Measurements from ENCODE around the gene GADD45A. TPM values are rescaled to one million over a fixed set of nuclear protein-coding genes. Genes with fewer than 3 reads are reported as not detected.

Gene GADD45A
- total and polyA plus RNA-seq, 9 of the 15 experiments (the other 6 are each of a cell fraction or from before 2014, with no cell fraction given) = 21.3 to 156 (median 62.1) TPM

DNA sequence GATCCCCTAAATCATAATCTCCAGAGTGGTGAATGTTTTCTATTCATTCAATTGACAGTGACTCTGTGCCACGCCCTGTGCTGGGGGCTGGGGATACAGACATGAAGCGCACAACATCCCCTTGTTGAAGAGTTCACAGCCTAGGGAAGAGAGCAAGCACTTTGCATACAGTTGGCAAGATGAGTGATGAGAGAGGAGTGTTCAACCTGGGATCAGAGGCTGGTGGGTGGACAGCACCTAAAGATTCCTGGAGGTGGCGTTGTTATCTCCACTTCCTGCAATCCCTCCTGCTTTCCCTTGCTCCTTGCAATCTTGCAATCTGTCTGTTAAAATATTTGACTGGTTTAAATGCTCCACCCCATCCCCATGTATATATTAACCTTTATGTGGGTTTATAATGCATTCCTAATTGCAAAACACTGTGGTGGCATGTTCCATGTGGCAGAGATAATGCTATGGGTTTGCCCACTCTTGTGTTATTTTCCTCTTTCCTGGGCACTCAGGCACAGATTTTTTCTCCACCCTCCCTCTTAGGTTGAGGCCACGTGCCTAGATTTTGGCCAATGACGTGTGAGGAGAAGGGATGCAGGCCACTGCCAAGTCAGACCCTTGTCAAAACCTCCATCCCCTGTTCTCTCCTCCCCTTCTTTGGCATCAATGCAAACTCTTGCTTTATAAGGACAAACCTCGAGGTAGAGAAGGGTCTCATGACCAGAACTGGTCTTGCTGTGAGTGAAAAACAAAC is 36.2 kb upstream of the GADD45A start (continued):
- TF ChIP-seq GABPB1 (CRISPR knock-in tag; IDR thresholded peaks at IDR 0.05) (no peak), SIX5 (IDR thresholded peaks at IDR 0.05; ENCODE audit: borderline replicate concordance in 1 of 2, insufficient read depth in 1 of 2, low read depth in 1 of 2, low read length in 2 of 2) (no peak), ZEB2 (IDR thresholded peaks at IDR 0.05) (no peak), CTBP1 (IDR thresholded peaks at IDR 0.05; ENCODE audit: borderline replicate concordance) (peak; percentile 20; the same call in 1 of the 2 replicates), ZNF347 (CRISPR knock-in tag; IDR thresholded peaks at IDR 0.05; ENCODE audit: low read depth) (no peak), ZBTB34 (CRISPR knock-in tag; IDR thresholded peaks at IDR 0.05) (no peak), MEIS2 (IDR thresholded peaks at IDR 0.05; ENCODE audit: partially characterized antibody) (peak; percentile 77), ZNF133 (CRISPR knock-in tag; IDR thresholded peaks at IDR 0.05) (no peak), MYC (IDR thresholded peaks at IDR 0.05; ENCODE audit: low read depth, low read length) (0 out of 2 replicates have a peak, but pooled peaks have one; percentile 12), MYC (CRISPR knock-in tag; IDR thresholded peaks at IDR 0.05; ENCODE audit: borderline replicate concordance, low read depth) (no peak), PBX2 (CRISPR knock-in tag; IDR thresholded peaks at IDR 0.05; ENCODE audit: low read depth) (no peak), PBX2 (tag; conservative IDR thresholded peaks at IDR 0.05; ENCODE audit: low read depth) (peak; percentile 50; the same call in 1 of the 2 replicates), PKNOX1 (IDR thresholded peaks at IDR 0.05) (peak; percentile 24), DNMT1 (IDR thresholded peaks at IDR 0.05) (no peak), ETV1 (tag; conservative IDR thresholded peaks at IDR 0.05; ENCODE audit: low read depth) (peak; percentile 33; the same call in 1 of the 2 replicates), FOXA3 (CRISPR knock-in tag; conservative IDR thresholded peaks at IDR 0.05 in 1 of 2, IDR thresholded peaks at IDR 0.05 in 1 of 2) (no peak), NCOA1 (IDR thresholded peaks at IDR 0.05; ENCODE audit: low read depth) (no peak)
- TF ChIP-seq, protein P1, sequence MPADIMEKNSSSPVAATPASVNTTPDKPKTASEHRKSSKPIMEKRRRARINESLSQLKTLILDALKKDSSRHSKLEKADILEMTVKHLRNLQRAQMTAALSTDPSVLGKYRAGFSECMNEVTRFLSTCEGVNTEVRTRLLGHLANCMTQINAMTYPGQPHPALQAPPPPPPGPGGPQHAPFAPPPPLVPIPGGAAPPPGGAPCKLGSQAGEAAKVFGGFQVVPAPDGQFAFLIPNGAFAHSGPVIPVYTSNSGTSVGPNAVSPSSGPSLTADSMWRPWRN (IDR thresholded peaks at IDR 0.05; ENCODE audit: low read depth) = no peak
